Uterus (tissue), 4 donors: ENCODE data around the gene JADE2. TPM values are rescaled to one million over a fixed set of nuclear protein-coding genes. Genes with fewer than 3 reads are reported as not detected.
"Not testable (repeated sequence)": the region's sequence is repeated elsewhere in the genome, so short reads cannot be mapped to it uniquely, and the experiment has no call there.

Source experiments
- DNase-seq, 2 donors: peaks; one replicate each; pipeline ENCODE4 v3.0.0-alpha.2; 2019 to 2020
- H3K27ac ChIP-seq, 2 donors: fragments of 200-600 bp; sonication (generic); 1 replicate in 1 of 2; 2 replicates in 1 of 2; pipeline ENCODE4 v1.5.1; 2016 to 2018
- H3K27me3 ChIP-seq, 2 donors: fragments of 200-600 bp; sonication (generic); one replicate each; pipeline ENCODE4 v1.5.1; 2018 to 2019; ENCODE audit warnings: control low read depth in 1 of 2
- H3K36me3 ChIP-seq, 2 donors: fragments of 200-600 bp; sonication (generic); one replicate each; pipeline ENCODE4 v1.5.1; 2019; ENCODE audit warnings: control low read depth in 1 of 2
- H3K4me1 ChIP-seq, 2 donors: fragments of 200-600 bp; sonication (generic); one replicate each; pipeline ENCODE4 v1.5.1; 2018 to 2019; ENCODE audit warnings: control low read depth in 1 of 2
- H3K4me3 ChIP-seq, 2 donors: fragments of 200-600 bp; sonication (generic); 1 replicate in 1 of 2; 2 replicates in 1 of 2; pipeline ENCODE4 v1.5.1; 2018 to 2019; ENCODE audit warnings: mild to moderate bottlenecking in 1 of 2
- H3K9me3 ChIP-seq, 2 donors: fragments of 200-600 bp; sonication (generic); one replicate each; pipeline ENCODE4 v1.5.1; 2019; ENCODE audit warnings: control low read depth in 1 of 2
- POLR2A ChIP-seq, 2 donors: fragments of 450-650 bp; IDR thresholded peaks; one replicate each; pipeline ENCODE4 v1.6.1; 2016; ENCODE audit warnings: antibody characterized with exemption in 2 of 2, mild to moderate bottlenecking in 1 of 2, moderate library complexity in 1 of 2
- intact Hi-C: fragments of 100-400 bp; cut with DNase I; formaldehyde crosslinking; loops from one replicate; pipeline ENCODE4 v1.15.1; 2023; ENCODE audit warnings: low total_unique reads
- total RNA-seq, 4 donors: library from RNA; depleted of rRNA in 3 of 4; stranded (reverse); fragments of >200 nt in 3 of 4; gene quantifications; one replicate each; pipeline versions ENCODE4 v1.1.0 to v1.2.4, GENCODE V29; 2014 to 2023
- TF ChIP-seq, protein P1 (sequence below), 4 experiments: fragments of 200-600 bp in 2 of 4; fragments of 450-650 bp in 2 of 4; sonication (generic) in 2 of 4; IDR thresholded peaks; one replicate each; pipeline ENCODE4 v1.5.1; 2016 to 2019; ENCODE audit warnings: antibody characterized with exemption in 4 of 4, mild to moderate bottlenecking in 2 of 4, moderate library complexity in 1 of 4
- donor health status: DM: yes; HTN: yes; CAD: no.

JADE2 gene
- total RNA-seq, 4 donors from 2014 or later, result 15.8 to 95.8 (median 16.7) TPM

DNA sequence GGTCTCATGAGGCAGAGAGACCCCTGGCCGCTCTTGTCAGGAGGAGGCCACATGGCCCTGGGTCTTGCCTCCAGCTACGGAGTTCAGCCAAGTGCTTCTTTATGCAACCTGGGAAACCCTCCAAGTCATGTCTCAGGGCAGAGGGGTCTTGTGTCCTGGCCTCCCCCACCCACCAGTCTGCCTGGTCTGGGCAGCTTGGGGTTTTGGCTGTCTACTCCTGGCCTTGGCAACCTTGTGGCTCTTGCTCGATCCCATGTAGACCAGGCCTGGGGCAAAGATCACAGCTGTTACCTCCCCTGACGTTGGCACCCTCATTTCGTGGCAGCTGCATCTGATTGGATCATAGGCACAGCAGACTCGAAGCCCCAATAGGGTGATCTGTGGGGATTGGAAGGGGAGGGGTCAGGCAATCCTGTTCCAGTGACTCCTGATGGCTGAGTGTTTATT, 28.4 kb downstream of the JADE2 start:
- DNase-seq, result no peak
- H3K36me3 ChIP-seq, result no peaks in the 10 kb centered on the region
- no peaks in the 10 kb centered on the region for H3K27me3 ChIP-seq
- peaks cover 3 to 14% of the 10 kb centered on the region in 2 donors for H3K4me1 ChIP-seq
- peak overlapping the region in 1 of 2 donors; percentile 65 for H3K27ac ChIP-seq
- intact Hi-C loops, result no loop called here
- H3K9me3 ChIP-seq, result no peaks in the 10 kb centered on the region
- TF ChIP-seq POLR2A (IDR thresholded peaks at IDR 0.05), result no peak
- TF ChIP-seq, protein P1, sequence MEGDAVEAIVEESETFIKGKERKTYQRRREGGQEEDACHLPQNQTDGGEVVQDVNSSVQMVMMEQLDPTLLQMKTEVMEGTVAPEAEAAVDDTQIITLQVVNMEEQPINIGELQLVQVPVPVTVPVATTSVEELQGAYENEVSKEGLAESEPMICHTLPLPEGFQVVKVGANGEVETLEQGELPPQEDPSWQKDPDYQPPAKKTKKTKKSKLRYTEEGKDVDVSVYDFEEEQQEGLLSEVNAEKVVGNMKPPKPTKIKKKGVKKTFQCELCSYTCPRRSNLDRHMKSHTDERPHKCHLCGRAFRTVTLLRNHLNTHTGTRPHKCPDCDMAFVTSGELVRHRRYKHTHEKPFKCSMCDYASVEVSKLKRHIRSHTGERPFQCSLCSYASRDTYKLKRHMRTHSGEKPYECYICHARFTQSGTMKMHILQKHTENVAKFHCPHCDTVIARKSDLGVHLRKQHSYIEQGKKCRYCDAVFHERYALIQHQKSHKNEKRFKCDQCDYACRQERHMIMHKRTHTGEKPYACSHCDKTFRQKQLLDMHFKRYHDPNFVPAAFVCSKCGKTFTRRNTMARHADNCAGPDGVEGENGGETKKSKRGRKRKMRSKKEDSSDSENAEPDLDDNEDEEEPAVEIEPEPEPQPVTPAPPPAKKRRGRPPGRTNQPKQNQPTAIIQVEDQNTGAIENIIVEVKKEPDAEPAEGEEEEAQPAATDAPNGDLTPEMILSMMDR (IDR thresholded peaks at IDR 0.05), result no peak
- no peak overlapping the region for H3K4me3 ChIP-seq

DNA sequence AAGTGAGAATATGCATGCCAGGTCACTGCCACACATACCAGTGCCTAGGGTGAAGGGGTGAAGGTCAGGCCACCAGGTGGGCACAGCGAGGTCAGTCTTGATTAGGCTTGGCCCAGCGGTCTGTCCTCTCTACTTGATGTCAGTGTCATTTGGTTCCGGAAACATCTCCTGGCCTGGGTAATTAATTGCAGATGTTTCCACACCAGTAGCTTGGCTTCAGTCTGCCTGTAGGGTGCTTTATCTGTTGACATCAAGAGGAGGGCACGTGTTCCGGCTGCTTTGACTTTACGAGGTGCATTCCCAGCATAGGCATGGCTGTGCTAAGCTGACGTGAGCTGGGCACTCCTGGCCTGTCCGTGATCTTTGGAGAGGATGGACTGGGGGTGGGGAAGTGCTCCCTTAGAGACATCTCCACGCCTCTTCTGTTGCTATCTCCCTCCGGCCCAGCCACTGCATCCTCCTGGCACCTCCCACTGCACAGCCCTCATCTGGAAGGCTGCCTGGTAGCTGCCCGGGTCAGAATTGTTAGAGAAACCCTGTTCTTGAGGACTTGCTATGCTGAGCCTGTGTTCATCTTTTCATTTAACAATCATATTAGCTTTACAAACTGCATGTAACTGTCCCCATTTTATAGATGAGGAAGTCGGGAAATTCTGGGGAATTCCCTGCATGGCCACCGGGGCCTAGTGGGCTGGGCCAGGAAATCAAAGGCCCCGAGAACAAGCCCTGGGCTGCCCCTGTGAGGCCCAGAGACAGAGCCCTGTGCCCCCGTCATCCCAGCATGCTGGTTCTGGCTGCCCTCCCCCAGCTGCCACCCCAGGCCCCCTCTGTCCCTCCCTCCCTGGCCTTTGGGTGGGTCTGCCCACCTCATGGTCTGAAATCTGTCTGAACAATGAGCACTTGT, 29.1 kb downstream of the JADE2 start:
- Histone ChIP-seq H3K27me3 (no peaks in the 10 kb centered on the region), H3K4me1 (peaks cover 3 to 14% of the 10 kb centered on the region in 2 donors), H3K4me3 (no peak overlapping the region), H3K27ac (peak overlapping the region; percentile 43 to 65), H3K9me3 (no peaks in the 10 kb centered on the region), H3K36me3 (no peaks in the 10 kb centered on the region)
- intact Hi-C loops, result no loop called here
- DNase-seq, result peak; percentile 56 to 59
- TF ChIP-seq, protein P1 (IDR thresholded peaks at IDR 0.05), result no peak
- TF ChIP-seq POLR2A (IDR thresholded peaks at IDR 0.05), result no peak

DNA sequence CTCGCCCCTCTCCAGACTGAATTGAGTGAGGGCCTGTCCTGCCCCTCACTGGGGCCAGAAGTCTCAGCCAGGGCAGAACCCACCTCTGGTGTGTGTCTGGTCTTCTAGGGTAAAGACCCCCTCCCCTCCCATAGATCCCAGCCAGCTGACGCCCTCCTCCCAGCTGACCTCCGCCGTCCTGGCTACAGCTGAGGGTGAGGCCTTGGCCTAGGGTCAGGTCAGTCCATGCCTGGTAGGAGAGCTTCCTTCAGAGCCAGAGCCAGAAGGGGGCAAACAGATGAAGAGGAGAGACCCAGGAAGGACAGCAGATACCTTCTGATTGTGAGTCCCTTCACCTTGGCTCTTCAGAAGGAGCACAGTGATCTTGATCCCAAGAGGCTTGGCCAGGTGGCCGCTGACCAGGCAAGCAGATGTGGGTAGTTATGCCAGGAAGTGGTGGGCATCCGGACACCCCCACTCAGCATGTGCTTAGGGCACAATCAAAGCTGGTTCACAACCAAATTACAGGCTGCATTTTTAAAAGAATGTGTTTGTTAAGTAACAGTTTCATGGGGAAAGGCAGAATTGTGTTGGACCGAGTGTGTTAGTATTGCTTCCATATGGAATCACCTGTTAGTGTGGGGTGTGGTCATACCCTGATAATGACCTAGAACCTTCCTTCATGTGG, 29.9 kb downstream of the JADE2 start:
- H3K4me3 ChIP-seq, result no peak overlapping the region
- peaks cover 3 to 14% of the 10 kb centered on the region in 2 donors for H3K4me1 ChIP-seq
- intact Hi-C loops, result no loop called here
- H3K9me3 ChIP-seq, result no peaks in the 10 kb centered on the region
- no peak for DNase-seq
- no peaks in the 10 kb centered on the region for H3K36me3 ChIP-seq
- TF ChIP-seq, protein P1 (IDR thresholded peaks at IDR 0.05), result no peak
- TF ChIP-seq POLR2A (IDR thresholded peaks at IDR 0.05), result no peak
- peak overlapping the region; percentile 43 to 65 for H3K27ac ChIP-seq
- no peaks in the 10 kb centered on the region for H3K27me3 ChIP-seq

DNA sequence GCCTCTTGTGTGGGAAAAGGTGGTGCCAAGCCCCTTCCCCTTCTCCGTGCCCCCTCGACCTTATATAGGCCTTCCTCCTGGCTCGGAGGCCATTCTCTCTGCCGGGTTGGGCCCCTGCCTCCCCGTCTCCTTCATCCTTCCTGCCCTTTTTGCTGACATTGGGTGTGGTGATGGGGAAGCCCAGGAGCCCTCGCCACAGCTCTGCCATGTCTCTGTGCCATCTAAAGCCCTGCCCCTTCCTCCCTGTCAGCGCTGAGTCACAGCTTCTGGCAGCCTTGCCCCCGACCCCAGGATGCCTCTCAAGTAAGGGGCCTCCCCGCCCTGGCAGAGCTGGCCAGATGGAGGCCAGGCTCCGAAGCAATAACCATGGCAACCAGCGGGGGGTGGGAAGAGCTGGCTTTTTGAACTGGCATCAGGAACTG, 30.4 kb downstream of the JADE2 start:
- Histone ChIP-seq H3K27me3 (no peaks in the 10 kb centered on the region), H3K4me3 (no peak overlapping the region), H3K4me1 (peaks cover 3 to 14% of the 10 kb centered on the region in 2 donors), H3K36me3 (no peaks in the 10 kb centered on the region), H3K27ac (peak overlapping the region in 1 of 2 donors; percentile 65), H3K9me3 (no peaks in the 10 kb centered on the region)
- TF ChIP-seq POLR2A (IDR thresholded peaks at IDR 0.05), result no peak
- TF ChIP-seq, protein P1 (IDR thresholded peaks at IDR 0.05), result no peak
- DNase-seq, result peak in 1 of 2 donors; percentile 52
- intact Hi-C loops, result no loop called here

DNA sequence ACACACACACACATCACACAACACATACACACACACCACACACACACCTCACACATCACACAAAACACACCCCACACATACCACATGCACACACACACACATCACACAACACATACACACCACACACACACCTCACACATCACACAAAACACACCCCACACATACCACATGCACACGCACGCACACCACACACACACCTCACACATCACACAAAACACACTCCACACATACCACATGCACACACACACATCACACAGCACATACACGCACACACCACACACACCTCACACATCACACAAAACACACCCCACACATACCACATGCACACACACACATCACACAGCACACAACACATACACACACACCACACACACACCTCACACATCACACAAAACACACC, 31.1 kb downstream of the JADE2 start:
- H3K36me3 ChIP-seq, DNase-seq, H3K27me3 ChIP-seq, H3K4me3 ChIP-seq, H3K27ac ChIP-seq, H3K9me3 ChIP-seq, intact Hi-C loops: not testable (repeated sequence)
- peaks cover 3 to 14% of the 10 kb centered on the region in 2 donors for H3K4me1 ChIP-seq
